ENCODE measurements around the gene FBXL4.

The FBXL4 gene

GRCh38 chr6:98887650-98888049 lies 60.1 kb downstream of the FBXL4 start:
- no peak for TF ChIP-seq CTCF (IDR thresholded peaks at IDR 0.05; ENCODE audit: low read depth, low read length)
- DNase-seq (ENCODE audit: extremely low read depth, low read depth): no peak

GRCh38 chr6:98885330-98885729 lies 62.4 kb downstream of the FBXL4 start:
- TF ChIP-seq CTCF (IDR thresholded peaks at IDR 0.05; ENCODE audit: low read depth, low read length): no peak
- DNase-seq (ENCODE audit: extremely low read depth, low read depth): no peak

DNA sequence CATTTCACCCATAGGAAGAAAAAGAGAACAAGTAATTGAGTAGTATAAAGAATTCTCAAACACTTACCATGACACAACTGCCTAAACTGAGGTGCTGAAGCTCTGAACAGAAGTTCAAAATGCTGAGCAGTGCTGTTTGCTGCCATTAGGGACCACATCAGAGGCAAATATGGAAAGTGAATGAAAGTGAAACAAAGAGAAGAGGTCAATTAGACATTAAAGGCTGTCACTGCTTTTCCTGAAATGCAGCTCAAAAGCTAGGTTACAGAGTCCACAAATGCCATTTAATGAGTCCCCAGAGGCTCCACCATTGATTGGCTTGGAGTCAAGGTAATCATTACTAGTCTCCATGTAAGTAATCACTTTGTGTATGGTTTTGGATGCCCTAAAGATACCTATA lies 67.3 kb downstream of the FBXL4 start:
- TF ChIP-seq CTCF (IDR thresholded peaks at IDR 0.05; ENCODE audit: low read depth, low read length): no peak
- no peak for DNase-seq (ENCODE audit: extremely low read depth, low read depth)

GRCh38 chr6:98877250-98877649 lies 70.5 kb downstream of the FBXL4 start:
- DNase-seq (ENCODE audit: extremely low read depth, low read depth): no peak
- TF ChIP-seq CTCF (IDR thresholded peaks at IDR 0.05; ENCODE audit: low read depth, low read length): no peak

GRCh38 chr6:98875375-98875774 lies 72.4 kb downstream of the FBXL4 start:
- TF ChIP-seq CTCF (IDR thresholded peaks at IDR 0.05; ENCODE audit: low read depth, low read length): no peak
- DNase-seq (ENCODE audit: extremely low read depth, low read depth): no peak

DNA sequence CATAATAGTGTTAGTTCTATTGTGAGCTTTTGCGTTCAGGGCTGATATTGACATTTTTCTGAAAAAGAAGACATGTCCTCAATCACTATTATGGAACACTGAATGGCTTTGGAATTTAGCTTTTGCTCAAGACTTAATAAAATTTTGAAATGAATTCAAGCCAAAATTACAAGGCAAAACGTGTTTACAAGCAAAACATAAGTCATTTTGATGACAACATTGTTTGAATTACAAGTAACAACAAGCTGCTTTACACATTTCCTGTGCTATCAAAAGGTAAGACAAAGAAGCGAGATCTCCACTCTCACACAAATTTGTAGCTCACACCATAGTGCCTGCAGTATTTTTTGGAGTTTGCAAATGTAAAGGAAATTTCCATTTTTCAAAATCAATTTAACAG lies 75.9 kb downstream of the FBXL4 start:
- no peak for TF ChIP-seq CTCF (IDR thresholded peaks at IDR 0.05; ENCODE audit: low read depth, low read length)
- DNase-seq (ENCODE audit: extremely low read depth, low read depth): no peak

- TF ChIP-seq CTCF (IDR thresholded peaks at IDR 0.05; ENCODE audit: low read depth, low read length): no peak
- DNase-seq (ENCODE audit: extremely low read depth, low read depth): no peak
These were observed 76.7 kb downstream of the FBXL4 start for GRCh38 chr6:98871057-98871456.

Measured in AG09319 (cell line).